Astrocyte (in vitro differentiated cells and primary cell): Measurements from ENCODE around the gene SLC25A26.

ENCODE experiments used
- CTCF ChIP-seq: IDR thresholded peaks from 2 replicates; pipeline ENCODE4 v1.5.1; 2011; ENCODE audit warnings: low read depth, mild to moderate bottlenecking, inconsistent platforms, low read length, moderate library complexity; ENCODE audit not compliant: insufficient read depth
- EZH2 ChIP-seq: IDR thresholded peaks from 2 replicates; pipeline ENCODE4 v1.6.1; 2012; ENCODE audit warnings: mild to moderate bottlenecking, low read length, inconsistent platforms; ENCODE audit not compliant: insufficient read depth

GRCh38 chr3:66267906-66268305 lies 47.1 kb downstream of the SLC25A26 start:
- TF ChIP-seq CTCF (no peak), EZH2 (no peak)
